ENCODE measurements around the gene MAFG.

Gene MAFG

DNA sequence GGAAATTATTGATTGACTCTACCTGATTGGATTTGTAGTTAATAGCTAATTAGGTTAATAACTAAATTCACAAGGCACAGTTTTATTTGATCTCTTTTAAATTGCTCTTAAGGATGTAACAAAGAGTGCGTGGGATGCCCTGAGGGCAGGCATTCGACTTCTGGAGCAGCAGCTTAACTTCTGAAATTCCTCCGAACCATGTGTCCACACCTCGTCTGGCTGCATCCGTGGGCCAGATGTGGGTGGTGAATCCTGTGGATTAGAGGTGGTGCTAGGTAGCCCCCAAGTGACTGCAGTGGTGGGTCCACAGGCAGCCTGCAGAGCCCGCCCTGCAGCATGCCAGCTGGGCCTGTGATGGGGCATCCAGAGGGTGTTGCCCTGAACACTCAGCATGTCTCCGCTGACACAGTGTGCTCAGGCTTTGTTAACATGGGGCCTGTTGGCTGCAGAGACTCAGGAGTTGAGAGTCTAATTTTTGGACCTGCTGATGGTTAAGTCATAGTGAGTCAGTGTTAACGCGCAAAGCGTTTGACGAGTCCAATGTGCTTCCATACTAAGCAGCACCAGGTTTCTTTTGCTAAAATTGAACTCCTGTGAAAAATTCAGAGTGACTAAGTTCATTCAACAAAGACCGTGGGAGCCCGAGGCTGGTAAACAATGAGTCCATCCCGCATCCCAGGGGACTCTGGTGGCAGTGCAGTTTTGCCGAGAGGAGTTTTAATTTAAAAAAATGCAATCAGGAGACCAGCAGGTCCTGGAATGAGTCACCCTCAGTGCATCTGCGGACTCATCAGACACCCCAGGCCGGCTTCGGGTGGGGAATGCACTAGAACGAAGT lies 29.3 kb downstream of the MAFG start:
- DNase-seq (ENCODE audit: low read depth in 2 of 2, low spot score in 1 of 2), result no peak

DNA sequence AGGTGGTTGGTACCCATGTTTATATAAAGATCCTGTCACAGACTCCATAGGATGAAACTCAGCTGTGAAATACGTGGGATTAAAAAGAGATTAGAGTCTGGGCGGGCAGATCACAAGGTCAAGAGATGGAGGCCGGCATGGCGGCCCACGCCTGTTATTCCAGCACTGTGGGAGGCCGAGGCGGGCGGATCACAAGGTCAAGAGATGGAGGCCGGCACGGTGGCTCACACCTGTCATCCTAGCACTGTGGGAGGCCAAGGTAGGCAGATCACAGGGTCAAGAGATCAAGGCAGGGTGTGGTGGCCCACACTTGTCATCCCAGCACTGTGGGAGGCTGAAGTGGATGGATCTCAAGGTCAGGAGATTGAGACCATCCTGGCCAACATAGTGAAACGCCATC lies 32.1 kb downstream of the MAFG start:
- no peak for DNase-seq (ENCODE audit: low read depth in 2 of 2, low spot score in 1 of 2)

DNA sequence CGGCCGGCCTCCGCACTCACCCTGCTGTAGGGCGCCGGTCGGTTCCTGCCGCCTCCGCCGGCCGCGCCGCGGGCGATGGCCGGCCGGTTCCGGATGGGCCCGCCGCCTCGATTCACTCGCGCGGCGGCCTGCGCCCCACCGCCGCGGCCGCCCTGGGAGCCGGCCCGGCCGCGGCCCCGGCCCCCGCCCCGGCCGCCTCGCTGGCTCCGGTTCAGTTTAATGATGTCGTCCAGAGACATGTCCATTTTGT lies 36.3 kb downstream of the MAFG start:
- no peak for DNase-seq (ENCODE audit: low read depth in 2 of 2, low spot score in 1 of 2)

- DNase-seq (ENCODE audit: low read depth in 2 of 2, low spot score in 1 of 2), result no peak
Measured at GRCh38 chr17:81890447-81891302, 36.9 kb downstream of the MAFG start.

- DNase-seq (ENCODE audit: low read depth in 2 of 2, low spot score in 1 of 2), result no peak
Measured at GRCh38 chr17:81889602-81890001, 37.9 kb downstream of the MAFG start.

DNA sequence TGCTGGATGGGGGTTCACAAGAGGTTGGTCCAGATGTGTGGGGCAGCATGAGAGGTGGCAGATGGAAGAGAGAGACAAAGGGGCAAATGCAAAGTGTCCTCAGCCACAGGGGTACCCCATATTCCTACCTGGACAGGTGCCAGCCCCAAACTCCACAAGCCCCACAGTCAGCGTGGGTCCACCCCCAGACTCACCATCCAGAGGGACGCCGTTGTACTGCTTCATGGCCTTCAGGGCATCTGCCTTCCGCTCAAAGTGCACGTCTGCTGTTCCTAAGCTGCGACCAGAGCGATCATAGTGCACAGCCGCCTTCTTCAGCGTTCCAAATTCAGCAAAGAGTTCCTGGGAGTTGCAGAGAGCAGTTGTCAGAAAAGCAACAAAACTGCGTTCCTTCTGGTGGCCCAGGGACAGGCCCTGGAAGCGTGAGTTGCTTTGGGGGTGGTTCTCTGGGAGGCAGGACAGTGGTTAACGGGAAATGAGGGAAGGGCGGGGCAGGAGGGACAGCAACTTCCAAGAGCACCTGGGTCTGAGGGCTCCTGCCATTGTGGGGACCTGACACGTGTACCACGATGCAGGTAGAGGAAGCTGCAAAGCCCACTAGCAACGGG lies 38.4 kb downstream of the MAFG start:
- no peak for DNase-seq (ENCODE audit: low read depth in 2 of 2, low spot score in 1 of 2)

DNA sequence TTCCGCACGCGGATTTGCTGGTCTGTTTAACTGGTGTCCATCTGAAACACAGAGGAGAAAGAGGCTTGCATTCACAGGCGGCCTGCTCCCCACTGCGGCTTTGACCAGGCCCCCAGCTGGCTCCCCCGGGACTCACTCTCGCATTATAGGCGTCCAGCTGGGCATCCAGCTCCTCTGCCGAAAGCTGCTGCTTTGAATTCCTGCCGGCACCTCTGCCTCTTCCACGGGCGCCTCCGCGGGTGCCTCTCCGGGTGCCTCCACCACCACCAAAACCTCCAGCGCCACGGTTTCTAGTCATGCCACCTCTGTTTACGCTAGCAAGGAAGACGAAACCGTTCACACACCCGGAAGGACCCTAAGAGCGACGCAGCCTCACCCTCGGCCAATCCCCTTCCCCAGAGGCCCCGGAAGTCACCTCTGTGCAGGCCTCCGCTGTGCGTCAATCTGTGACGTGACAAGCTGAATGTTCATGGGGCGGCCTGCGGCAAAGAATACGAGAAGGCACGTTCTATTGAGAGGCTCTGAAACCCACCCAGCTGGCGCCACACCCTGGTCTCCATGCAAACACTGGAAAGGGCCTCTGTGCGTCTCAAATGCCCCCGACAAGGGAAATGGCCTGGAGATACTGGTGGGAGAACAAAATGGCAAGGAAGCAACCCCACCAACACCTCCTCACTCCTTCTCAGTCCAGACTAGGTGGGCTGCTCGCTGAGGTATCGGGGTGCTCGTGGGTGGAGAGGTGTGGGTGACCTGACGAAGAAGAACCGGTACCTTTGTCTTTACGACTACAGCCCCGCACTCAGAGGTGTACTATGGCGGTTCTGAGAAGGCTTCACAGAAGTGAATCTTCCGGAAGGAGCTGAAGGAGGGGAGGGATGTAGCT lies 39.2 kb downstream of the MAFG start:
- no peak for DNase-seq (ENCODE audit: low read depth in 2 of 2, low spot score in 1 of 2)

DNA sequence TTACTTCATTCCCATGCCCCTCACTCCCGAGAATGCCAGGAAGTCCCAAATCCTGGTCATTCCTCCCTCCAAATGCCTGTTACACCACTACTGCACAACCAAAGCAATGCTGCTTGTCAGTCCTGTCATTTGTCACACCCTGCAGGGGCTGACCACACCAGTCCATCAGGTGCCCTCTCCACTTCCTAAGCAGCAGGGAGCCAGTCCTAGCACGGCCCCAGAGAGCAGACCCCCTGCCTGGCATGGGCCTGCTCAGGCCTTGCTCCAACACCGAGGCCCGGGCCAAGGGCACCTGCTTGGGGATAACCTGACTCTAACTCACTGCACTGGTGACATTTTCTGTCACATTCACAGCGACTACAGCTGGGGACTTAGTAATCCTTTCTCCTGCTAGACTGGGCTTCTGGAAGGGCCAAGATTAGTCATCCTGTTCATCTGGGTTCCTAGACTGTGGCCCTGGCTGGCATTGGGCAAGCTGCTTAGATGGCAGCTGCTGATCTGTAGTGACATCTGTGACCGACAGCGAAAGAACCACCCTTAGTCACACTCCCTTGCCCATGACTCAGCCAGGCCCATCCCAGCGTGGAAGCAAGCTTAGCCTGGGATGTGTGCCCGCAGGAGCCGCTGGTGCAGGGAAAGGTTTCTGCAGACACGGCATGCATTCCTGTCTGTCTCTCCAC lies 41.5 kb downstream of the MAFG start:
- no peak for DNase-seq (ENCODE audit: low read depth in 2 of 2, low spot score in 1 of 2)

DNA sequence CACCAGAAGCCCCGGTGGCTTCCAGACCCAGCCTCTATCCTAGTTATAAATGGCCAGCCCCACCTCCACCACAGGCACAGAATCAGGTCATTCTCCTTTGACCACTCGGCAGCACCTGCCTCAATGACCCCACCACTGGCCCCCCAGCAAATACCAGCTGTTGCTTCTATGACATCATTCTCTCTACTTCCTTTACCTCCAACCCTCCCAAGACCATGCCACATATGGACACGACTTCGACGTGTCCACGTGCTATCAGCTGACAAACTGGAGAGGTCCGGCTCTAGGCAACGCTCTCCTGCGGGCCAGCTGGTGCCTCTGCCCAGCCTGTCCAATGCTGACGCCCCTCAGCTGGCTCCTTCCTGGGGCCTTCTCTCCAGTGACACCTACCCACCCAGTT lies 42.1 kb downstream of the MAFG start:
- DNase-seq (ENCODE audit: low read depth in 2 of 2, low spot score in 1 of 2), result no peak

DNA sequence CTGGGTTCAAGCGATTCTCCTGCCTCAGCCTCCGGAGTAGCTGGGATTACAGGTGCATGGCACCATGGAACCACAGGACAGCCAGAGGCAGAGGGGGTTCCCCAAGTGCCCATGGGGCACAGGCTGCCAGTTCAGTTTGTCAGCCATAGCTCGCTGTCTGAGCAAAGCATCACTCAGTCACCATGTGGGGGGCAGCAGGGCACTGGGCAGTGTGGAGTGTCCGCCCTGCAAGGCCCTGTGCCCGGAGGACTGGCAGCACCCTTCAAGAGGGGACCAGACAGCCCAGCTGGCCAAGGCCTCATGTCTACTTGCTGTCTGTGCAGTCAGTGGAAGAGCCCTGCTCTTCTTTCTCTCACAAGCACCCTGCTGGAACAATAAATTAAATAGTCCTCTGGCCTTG lies 42.6 kb downstream of the MAFG start:
- no peak for DNase-seq (ENCODE audit: low read depth in 2 of 2, low spot score in 1 of 2)

GRCh38 chr17:81884520-81884919 lies 43.0 kb downstream of the MAFG start:
- no peak for DNase-seq (ENCODE audit: low read depth in 2 of 2, low spot score in 1 of 2)

GRCh38 chr17:81879121-81879520 lies 48.4 kb downstream of the MAFG start:
- no peak for DNase-seq (ENCODE audit: low read depth in 2 of 2, low spot score in 1 of 2)

GRCh38 chr17:81878294-81878693 lies 49.2 kb downstream of the MAFG start:
- DNase-seq (ENCODE audit: low read depth in 2 of 2, low spot score in 1 of 2), result no peak

DNA sequence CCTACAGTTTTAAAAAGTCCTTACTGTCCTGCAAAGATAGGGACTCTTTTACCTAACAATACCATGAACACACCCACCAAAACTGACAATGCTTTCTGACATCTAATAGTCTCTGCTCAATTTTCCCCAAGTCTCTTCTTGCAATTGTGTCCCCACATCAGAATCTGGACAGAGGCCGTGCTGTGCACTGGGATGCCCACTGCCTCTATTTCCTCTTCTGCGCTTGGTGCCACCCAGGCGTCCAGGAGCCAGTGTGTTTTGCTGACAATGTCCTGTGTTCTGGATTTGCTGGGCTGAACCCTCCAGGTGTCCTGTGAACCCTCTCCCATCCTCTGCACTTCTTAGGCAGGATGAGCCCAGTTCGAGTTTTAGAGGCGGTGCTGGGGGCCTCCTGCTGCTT lies 50.0 kb downstream of the MAFG start:
- DNase-seq (ENCODE audit: low read depth in 2 of 2, low spot score in 1 of 2), result no peak

- peak; percentile 88 to 93 for DNase-seq (ENCODE audit: low read depth in 2 of 2, low spot score in 1 of 2)
Measured at GRCh38 chr17:81871387-81872230, 55.9 kb downstream of the MAFG start.

- DNase-seq (ENCODE audit: low read depth in 2 of 2, low spot score in 1 of 2), result no peak
Measured at GRCh38 chr17:81870981-81871386, 56.6 kb downstream of the MAFG start, which contains the start of gene ARHGDIA. Gene ARHGDIA, minus strand, starts transcription at chr17:81871337. Its CDS starts 1,407 bp downstream, at chr17:81869930.

- no peak for DNase-seq (ENCODE audit: low read depth in 2 of 2, low spot score in 1 of 2)
Measured at GRCh38 chr17:81870131-81870980, 57.2 kb downstream of the MAFG start.

GRCh38 chr17:81869221-81870130 lies 58.1 kb downstream of the MAFG start:
- DNase-seq (ENCODE audit: low read depth in 2 of 2, low spot score in 1 of 2), result no peak

Measured in stimulated activated CD8-positive, alpha-beta memory T cell treated with anti-CD3 and anti-CD28 coated beads, Interleukin-4, amount 100 ng/mL, for 4 hours (primary cell).